NCI-H510A (cell line): ENCODE data around the gene C16orf86.

Experiments used
- DNase-seq: peaks from one replicate; lab custom pipeline; 2025; lab: John Stamatoyannopoulos, UW

The C16orf86 gene

GRCh38 chr16:67666559-67667452, at the start of gene C16orf86, which contains the start of gene ENKD1:
C16orf86 (plus strand) TSS chr16:67666814; CDS start chr16:67666971, 157 bp downstream.
ENKD1 (minus strand) TSS chr16:67666750; CDS start chr16:67666442, 308 bp downstream.
- DNase-seq, result peak; percentile 36

GRCh38 chr16:67628216-67628615, 38.4 kb upstream of the C16orf86 start:
- DNase-seq, result no peak

DNA sequence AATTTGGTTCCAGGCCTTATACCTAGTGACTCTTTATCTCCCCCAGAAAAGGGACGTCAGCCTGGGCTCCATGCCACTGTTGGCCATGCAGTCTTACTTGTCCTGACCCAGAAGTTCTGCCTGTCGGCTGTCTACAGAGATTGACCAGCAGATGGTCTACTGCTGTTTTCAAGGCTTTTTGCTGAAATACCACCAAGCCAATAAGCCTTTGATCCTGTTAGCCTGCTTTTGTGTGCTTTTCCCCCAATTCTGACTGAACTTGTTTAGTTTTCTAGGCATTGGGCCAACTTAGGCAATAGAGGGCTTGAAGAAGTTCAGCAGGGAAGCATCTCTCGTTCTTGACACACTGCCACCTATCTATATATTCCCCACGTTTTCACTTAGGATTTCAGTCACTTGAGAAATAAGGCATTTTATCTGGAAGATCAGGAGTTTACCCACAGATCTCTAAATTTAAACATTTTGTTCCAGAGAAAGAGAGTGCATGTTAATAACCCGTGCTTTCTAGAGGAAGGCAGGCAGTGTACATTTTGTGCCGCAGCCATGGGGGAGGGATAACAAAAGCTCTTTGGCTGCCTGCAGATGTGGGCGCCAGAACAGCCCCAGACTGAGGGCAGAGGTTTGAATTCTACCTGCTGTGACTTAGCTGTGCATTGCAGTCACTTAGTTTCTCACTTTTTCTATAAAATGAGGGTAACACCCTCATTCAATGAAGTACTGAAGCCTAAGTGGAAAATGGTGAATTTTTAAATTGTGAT, 34.0 kb upstream of the C16orf86 start:
- DNase-seq, result no peak

- DNase-seq, result no peak
These were observed 29.9 kb upstream of the C16orf86 start for GRCh38 chr16:67636713-67637112.

DNA sequence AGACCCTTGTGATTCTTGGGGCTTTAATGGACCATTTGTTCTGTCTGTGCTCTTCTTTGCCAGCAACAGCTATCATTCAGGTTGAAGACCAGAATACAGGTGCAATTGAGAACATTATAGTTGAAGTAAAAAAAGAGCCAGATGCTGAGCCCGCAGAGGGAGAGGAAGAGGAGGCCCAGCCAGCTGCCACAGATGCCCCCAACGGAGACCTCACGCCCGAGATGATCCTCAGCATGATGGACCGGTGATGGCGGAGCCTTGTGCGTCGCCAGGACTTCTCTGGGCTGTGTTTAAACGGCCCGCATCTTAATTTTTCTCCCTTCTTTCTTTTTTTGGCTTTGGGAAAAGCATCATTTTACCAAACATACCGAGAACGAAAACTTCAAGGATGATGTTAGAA, 29.0 kb upstream of the C16orf86 start:
- no peak for DNase-seq

- DNase-seq, result no peak
These were observed 24.6 kb upstream of the C16orf86 start for GRCh38 chr16:67641779-67642708.

DNA sequence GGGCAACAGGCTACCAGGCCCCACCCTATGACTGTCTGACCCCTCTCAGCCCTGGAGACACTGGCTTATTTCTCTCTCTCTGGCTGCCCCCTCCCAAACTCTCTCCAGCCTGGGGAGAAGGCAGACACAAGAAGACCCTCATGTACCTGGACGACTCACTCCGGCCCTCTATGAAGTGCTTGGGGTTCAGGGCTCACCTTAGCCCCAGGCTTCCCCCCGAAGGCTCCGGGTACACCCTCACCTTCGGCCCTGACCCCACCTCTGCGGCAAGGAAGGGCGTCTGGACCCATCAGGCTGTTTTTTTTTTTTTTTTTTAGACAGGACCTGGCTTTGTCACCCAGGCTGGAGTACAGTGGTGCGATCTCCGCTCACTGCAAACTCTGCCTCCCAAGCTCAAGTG, 22.6 kb upstream of the C16orf86 start:
- no peak for DNase-seq

DNA sequence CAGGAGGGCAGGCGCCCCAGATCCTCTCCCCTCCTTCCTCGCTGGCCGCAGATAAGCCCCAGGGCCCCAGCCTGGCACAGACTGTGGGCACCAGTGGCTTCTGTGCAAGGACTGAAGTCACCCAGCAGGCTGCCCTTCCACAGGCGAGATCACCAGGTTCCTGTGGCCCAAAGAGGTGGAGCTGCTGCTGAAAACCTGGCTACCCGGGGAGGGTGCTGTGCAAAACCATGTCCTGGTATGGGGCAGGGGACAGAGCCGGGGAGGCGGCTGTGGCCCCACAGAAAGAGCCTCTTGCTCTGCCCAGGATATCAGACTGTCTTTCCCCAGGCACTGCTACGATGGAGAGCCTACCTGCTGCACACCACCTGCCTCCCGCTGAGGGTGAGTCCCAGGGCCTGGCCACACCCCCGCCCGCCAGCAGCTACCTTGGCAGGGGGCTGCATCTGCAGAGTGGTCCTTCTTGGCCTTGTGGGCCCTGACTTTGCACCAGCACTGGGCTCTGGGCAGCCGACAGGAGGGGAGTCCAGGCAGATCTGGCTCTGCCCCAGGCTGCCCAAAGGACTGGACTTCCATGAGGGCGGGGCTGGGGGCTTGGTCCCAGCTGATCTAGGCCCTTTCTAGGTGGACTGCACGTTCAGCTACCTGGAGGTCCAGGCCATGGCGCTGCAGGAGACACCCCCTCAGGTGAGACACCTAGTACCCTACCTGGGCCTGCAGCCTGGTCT, 21.1 kb upstream of the C16orf86 start:
- no peak for DNase-seq

DNA sequence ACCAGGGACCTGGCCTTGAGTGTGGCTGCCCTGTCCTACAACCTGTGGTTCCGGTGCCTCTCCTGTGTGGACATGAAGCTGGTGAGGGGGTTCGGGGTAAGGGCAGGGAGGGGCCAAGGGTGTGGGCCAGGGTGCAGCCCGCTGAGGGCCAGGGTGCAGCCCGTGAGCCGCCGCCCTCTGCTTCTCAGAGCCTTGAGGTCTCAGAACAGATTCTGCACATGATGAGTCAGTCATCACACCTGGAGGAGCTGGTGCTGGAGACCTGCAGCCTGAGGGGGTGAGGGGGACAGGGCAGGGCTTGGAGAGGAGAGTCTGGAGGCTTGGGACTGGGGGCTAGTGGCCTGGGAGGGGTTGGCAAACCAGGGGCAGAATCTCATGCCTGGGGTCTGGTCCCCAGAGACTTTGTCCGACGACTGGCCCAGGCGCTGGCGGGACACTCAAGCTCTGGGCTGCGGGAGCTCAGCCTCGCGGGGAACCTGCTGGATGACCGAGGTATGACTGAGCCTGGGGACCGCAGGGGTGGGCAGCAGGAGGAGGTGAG, 19.4 kb upstream of the C16orf86 start:
- DNase-seq, result no peak

DNA sequence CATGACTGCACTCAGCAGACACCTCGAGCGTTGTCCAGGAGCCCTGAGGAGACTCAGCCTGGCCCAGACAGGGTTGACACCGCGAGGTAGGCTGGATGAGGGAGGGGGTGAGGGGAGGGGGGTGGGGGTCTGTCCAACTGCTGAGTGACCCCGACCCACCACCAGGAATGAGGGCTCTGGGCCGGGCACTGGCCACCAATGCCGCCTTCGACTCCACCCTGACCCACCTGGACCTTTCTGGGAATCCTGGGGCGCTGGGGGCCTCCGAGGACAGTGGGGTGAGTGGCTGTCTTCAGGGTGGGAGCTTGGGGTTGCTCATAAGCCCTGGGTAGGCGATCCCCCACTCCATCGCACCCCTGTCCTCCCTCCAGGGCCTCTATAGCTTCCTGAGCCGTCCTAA, 18.9 kb upstream of the C16orf86 start:
- DNase-seq, result no peak

DNA sequence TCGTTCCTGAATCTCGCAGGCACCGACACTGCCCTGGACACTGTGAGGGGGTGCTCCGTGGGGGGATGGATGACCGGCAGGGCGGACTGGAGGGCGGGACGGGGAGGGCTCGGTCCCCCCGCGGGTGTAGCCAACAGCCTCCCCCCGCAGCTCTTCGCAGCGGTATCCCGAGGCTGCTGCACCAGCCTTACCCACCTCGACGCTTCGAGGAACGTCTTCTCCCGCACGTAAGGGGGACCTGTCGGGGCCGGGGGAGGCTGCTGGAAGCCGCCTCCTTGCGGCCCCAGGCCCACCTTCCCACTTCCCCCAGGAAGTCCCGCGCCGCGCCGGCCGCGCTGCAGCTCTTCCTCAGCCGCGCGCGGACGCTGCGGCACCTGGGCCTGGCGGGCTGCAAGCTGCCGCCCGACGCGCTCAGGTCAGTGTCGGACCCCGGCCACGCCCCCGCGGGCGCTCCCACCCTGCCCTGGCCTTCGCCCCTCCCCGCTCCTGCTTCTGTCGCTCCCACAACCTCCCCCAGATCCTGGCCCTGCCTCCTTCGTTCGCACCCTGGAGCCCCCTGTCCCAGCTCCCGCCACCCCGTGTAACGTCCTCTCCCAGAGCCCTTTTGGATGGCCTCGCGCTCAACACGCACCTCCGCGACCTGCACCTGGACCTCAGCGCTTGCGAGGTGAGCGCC, 18.4 kb upstream of the C16orf86 start:
- no peak for DNase-seq

- no peak for DNase-seq
These were observed 17.7 kb upstream of the C16orf86 start for GRCh38 chr16:67648764-67649407.

GRCh38 chr16:67649494-67649931, 17.1 kb upstream of the C16orf86 start:
- DNase-seq, result no peak

DNA sequence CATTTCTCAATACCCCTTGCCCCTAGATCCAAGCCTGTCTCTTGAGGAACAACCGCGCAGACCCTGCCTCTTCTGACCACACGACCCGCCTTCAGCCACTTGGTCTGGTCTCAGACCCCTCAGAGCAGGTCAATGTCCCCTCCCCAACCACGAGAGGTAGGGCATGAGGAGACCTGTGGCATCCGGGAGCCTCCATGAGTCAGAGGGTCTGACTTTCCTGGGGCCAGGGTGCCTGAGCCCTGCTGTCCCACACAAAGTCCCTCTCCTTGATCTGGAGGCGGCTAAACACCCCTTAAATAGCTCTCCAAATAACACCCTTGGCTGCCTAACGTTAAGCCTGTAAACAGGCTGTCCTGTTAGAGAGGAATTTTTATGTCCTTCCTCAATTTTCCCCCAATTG, 16.6 kb upstream of the C16orf86 start:
- DNase-seq, result no peak

- no peak for DNase-seq
These were observed 15.6 kb upstream of the C16orf86 start for GRCh38 chr16:67651039-67651438.

- no peak for DNase-seq
These were observed 14.8 kb upstream of the C16orf86 start for GRCh38 chr16:67651847-67652246.

DNA sequence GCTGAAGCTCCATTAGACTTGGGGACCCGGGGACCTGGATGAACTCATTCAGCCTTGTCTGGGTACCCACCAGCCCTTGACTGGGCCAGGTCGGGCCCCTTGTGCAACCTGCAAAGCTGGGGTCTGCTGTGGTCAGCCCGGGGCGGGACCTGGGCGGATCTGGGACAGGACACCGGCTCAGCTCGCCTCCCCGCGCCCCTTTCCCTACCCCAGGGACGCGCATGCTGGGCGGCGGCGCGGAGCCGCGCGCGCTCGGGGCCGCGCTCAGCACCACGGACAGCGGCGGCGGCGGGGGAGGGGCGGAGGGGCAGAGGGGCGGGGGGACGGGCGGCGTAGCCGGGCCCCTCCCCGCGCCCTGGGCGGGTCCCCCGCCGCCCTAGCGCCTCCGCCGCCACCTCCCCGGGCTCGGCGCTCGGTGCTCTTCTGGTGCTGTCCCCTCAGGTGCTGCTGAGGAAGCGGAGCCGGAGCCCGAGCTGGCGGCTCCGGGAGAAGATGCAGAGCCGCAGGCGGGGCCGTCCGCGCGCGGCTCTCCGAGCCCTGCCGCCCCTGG, 14.0 kb upstream of the C16orf86 start:
- DNase-seq, result no peak

DNA sequence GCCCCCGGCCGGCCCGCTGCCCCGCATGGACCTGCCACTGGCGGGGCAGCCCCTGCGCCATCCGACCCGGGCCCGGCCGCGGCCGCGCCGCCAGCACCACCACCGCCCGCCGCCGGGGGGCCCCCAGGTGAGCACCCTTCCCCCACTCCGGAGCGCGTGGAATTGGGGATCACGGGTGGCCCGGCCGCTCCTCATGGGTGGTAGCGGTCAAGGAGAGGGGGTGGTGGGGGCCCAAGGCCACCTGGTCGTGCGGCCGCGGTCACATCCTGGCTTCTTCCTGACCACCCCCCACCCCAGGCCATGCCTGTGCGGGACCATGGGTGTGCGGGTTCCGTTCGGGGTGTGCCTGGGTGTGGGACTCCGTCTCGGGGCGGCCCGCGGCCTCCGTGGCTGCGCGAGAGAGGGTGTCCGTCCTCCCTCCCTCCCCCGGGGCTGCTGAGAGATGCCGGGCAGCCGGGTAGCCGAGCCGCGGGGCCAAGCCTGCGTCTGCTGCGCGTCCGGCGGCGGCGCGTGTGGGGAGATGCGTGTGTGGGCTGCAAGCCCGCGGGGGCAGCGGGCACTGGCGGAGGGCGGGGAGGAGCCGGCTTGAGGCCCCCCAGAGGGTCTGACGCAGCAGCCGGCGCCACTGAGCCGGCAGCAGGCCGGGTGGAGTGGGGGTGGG, 13.4 kb upstream of the C16orf86 start:
- DNase-seq, result no peak
